Calu3 (cell line): ENCODE measurements around the gene TRERF1. TPM values are rescaled to one million over a fixed set of nuclear protein-coding genes. Genes with fewer than 3 reads are reported as not detected.

Experiments
- BruUV-seq: library from RNA; stranded (reverse); fragments of 400-500 nt; replicated peaks from 2 replicates; lab custom pipeline; 2021; lab: Mats Ljungman, UMichigan
- CTCF ChIA-PET: fragments of 300-600 bp; sonication (Branson Sonifier 250); formaldehyde crosslinking; loops from one replicate; lab custom pipeline; 2022; ENCODE audit warnings: antibody characterized with exemption; lab: Charles Lee
- DNase-seq: peaks from one replicate; pipeline ENCODE4 v3.0.0; 2022
- H3K27ac Mint-ChIP-seq: one replicate; pipeline ENCODE4 v1.8.0; 2022; ENCODE audit warnings: mixed read lengths; ENCODE audit not compliant: unreplicated experiment
- H3K27me3 Mint-ChIP-seq: one replicate; pipeline ENCODE4 v1.8.0; 2022; ENCODE audit warnings: mixed read lengths; ENCODE audit not compliant: unreplicated experiment
- H3K36me3 Mint-ChIP-seq: one replicate; pipeline ENCODE4 v1.8.0; 2022; ENCODE audit warnings: mild to moderate bottlenecking, moderate library complexity, mixed read lengths; ENCODE audit not compliant: insufficient read depth, unreplicated experiment
- H3K4me1 Mint-ChIP-seq: one replicate; pipeline ENCODE4 v1.8.0; 2022; ENCODE audit warnings: mild to moderate bottlenecking, low read depth, mixed read lengths; ENCODE audit not compliant: unreplicated experiment
- H3K4me3 Mint-ChIP-seq: one replicate; pipeline ENCODE4 v1.8.0; 2022; ENCODE audit warnings: mild to moderate bottlenecking, low read depth, moderate library complexity, mixed read lengths; ENCODE audit not compliant: unreplicated experiment
- H3K9me3 Mint-ChIP-seq: one replicate; pipeline ENCODE4 v1.8.0; 2022; ENCODE audit warnings: low read depth, mixed read lengths; ENCODE audit not compliant: unreplicated experiment
- intact Hi-C: fragments of 100-400 bp; cut with micrococcal nuclease; formaldehyde crosslinking; loops from one replicate; pipeline ENCODE4 v1.10.0; 2022; ENCODE audit not compliant: unreplicated experiment
- total RNA-seq: library from RNA; stranded (reverse); gene quantifications from 2 replicates; pipeline ENCODE4 v1.2.3, GENCODE V29; 2022
- TF ChIP-seq, protein P1 (sequence below): fragments of 200-600 bp; IDR thresholded peaks from one replicate; pipeline ENCODE4 v1.8.0; 2022; ENCODE audit warnings: antibody characterized with exemption; ENCODE audit not compliant: unreplicated experiment

The TRERF1 gene
- total RNA-seq, 1 experiment from 2014 or later, result 1.4 TPM

- intact Hi-C loops, result no loop called here
- no peaks in the 10 kb centered on the region for H3K9me3 Mint-ChIP-seq
Measured at GRCh38 chr6:42409581-42409980, 42.1 kb downstream of the TRERF1 start.

DNA sequence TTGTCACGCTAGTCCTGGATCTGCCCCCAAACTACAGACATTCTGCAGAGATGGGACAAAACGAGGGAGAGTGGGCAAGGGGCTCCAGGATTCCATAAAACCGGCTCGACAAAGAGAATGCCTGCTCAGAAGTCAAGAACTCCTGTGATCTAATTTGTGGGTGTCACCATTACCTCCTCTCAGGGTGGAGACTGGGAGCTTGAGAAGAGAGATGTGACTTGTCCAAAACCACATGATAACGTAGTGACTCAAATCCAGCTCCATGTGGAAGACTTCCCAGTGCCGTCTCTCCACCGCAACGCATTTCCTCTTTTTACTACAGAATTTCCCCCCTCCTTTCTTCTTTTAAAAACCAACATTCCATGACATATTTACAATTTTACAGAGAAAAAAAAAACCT lies 44.3 kb downstream of the TRERF1 start:
- Mint-ChIP-seq H3K4me3 (no peak overlapping the region), H3K4me1 (peaks cover 30% of the 10 kb centered on the region), H3K36me3 (no peaks in the 10 kb centered on the region), H3K27ac (no peak overlapping the region), H3K9me3 (no peaks in the 10 kb centered on the region), H3K27me3 (no peaks in the 10 kb centered on the region)
- BruUV-seq, result no TSS peak
- no peak for DNase-seq
- intact Hi-C loops, result no loop called here
- CTCF ChIA-PET, result no interaction called here
- TF ChIP-seq, protein P1, sequence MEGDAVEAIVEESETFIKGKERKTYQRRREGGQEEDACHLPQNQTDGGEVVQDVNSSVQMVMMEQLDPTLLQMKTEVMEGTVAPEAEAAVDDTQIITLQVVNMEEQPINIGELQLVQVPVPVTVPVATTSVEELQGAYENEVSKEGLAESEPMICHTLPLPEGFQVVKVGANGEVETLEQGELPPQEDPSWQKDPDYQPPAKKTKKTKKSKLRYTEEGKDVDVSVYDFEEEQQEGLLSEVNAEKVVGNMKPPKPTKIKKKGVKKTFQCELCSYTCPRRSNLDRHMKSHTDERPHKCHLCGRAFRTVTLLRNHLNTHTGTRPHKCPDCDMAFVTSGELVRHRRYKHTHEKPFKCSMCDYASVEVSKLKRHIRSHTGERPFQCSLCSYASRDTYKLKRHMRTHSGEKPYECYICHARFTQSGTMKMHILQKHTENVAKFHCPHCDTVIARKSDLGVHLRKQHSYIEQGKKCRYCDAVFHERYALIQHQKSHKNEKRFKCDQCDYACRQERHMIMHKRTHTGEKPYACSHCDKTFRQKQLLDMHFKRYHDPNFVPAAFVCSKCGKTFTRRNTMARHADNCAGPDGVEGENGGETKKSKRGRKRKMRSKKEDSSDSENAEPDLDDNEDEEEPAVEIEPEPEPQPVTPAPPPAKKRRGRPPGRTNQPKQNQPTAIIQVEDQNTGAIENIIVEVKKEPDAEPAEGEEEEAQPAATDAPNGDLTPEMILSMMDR, result no peak

More at GRCh38 chr6:42409581-42409980, 42.1 kb downstream of the TRERF1 start:
- Mint-ChIP-seq H3K4me3 (no peak overlapping the region), H3K27me3 (no peaks in the 10 kb centered on the region), H3K36me3 (no peaks in the 10 kb centered on the region), H3K27ac (no peak overlapping the region), H3K4me1 (peaks cover 21% of the 10 kb centered on the region)
- no peak for DNase-seq
- TF ChIP-seq, protein P1, result no peak
- CTCF ChIA-PET, result no interaction called here
- no TSS peak for BruUV-seq

- no peaks in the 10 kb centered on the region for H3K9me3 Mint-ChIP-seq
- TF ChIP-seq, protein P1, result no peak
- no peaks in the 10 kb centered on the region for H3K27me3 Mint-ChIP-seq
- BruUV-seq, result no TSS peak
- H3K4me3 Mint-ChIP-seq, result no peak overlapping the region
- H3K4me1 Mint-ChIP-seq, result peaks cover 30% of the 10 kb centered on the region
- no peak for DNase-seq
- CTCF ChIA-PET, result interaction anchor here (0.6 kb wide), 1 partner anchor 142 kb away, joined by 4 read pairs; no protein-coding TSS in a partner anchor
- no peaks in the 10 kb centered on the region for H3K36me3 Mint-ChIP-seq
- no peak overlapping the region for H3K27ac Mint-ChIP-seq
- intact Hi-C loops, result no loop called here
Measured at GRCh38 chr6:42406306-42407280, 45.1 kb downstream of the TRERF1 start.

DNA sequence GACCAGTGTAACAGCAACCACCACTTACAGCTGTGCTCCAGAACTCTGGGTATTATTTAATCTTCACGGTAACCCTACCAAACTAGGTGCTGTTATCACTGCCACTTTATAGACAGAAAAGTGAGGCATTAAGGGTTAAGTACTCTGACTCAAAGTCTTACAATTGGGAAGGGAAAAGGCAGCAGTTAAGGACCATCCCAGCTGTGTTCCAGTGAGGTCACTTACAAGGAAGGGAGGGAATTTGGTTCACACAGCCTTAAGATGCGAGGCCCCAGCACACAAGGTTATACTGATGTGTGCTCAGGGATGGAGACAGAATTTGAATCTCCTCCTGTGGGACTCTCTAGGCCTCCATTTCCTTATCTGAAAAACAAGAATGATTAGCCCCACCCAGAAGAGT lies 46.7 kb downstream of the TRERF1 start:
- Mint-ChIP-seq H3K4me1 (peaks cover 30% of the 10 kb centered on the region), H3K4me3 (no peak overlapping the region), H3K36me3 (no peaks in the 10 kb centered on the region), H3K9me3 (no peaks in the 10 kb centered on the region), H3K27ac (no peak overlapping the region), H3K27me3 (no peaks in the 10 kb centered on the region)
- intact Hi-C loops, result no loop called here
- CTCF ChIA-PET, result interaction anchor here (0.7 to 2.1 kb wide), 4 partner anchors 14 to 111 kb away, joined by 3 to 9 read pairs (median 4); no protein-coding TSS in a partner anchor
- BruUV-seq, result no TSS peak
- no peak for DNase-seq
- TF ChIP-seq, protein P1, result no peak
